Measurements from ENCODE around the gene DNALI1. TPM values are rescaled to one million over a fixed set of nuclear protein-coding genes. Genes with fewer than 3 reads are reported as not detected.
"Not testable (repeated sequence)": the region's sequence is repeated elsewhere in the genome, so short reads cannot be mapped to it uniquely, and the experiment has no call there.

Gene DNALI1
- total and polyA plus RNA-seq, 2 of the 4 experiments (the other 2 are of a cell fraction): 9.1 to 10.1 TPM

DNA sequence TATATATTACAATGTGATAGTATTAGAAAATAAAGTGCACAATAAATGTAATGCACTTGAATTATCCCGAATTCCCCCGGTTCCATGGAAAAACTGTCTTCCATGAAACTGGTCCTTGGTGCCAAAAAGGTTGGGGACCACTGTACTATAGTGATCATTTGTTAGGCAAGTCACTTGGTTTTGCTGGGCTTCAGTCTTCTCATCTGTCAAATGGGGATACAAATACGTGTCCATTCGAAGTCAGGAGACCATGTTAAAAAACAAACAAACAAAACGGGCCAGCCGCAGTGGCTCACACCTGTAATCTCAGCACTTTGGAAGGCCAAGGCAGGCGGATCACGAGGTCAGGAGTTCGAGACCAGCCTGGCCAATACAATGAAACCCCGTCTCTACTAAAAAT lies 17.6 kb upstream of the DNALI1 start:
- in situ Hi-C loops (cut with MboI; ENCODE audit: low sequenced_read_pairs); H2AK5ac ChIP-seq (ENCODE audit: low read depth, low read length); H4K91ac ChIP-seq (ENCODE audit: insufficient read depth, low read depth, low read length); H3K9ac ChIP-seq (ENCODE audit: low read depth, low read length); H3K14ac ChIP-seq (replicated peaks; ENCODE audit: low read depth, low read length); dilution Hi-C loops (cut with HindIII; ENCODE audit: low sequenced_read_pairs, unreplicated experiment); H2BK5ac ChIP-seq (ENCODE audit: low read depth, low read length, poor library complexity, severe bottlenecking); H3K27ac ChIP-seq (ENCODE audit: insufficient read depth, low read length); H2AK9ac ChIP-seq (replicated peaks; ENCODE audit: low read depth, low read length, poor library complexity); H2BK20ac ChIP-seq (ENCODE audit: low read depth, low read length); H4K5ac ChIP-seq (ENCODE audit: low read depth, low read length); DNase-seq; H3K23ac ChIP-seq (ENCODE audit: low read depth, low read length); ATAC-seq (ENCODE audit: low read depth); H3K4me1 ChIP-seq (ENCODE audit: control insufficient read depth, insufficient read depth, low read length); H3K9me1 ChIP-seq (ENCODE audit: insufficient read depth, low read length); CTCF ChIA-PET; intact Hi-C loops (cut with micrococcal nuclease); H3K27me3 ChIP-seq (ENCODE audit: control insufficient read depth, insufficient read depth, low read length); H4K8ac ChIP-seq (ENCODE audit: low read depth in 2 of 2, low read length in 2 of 2); H3K18ac ChIP-seq (ENCODE audit: low read depth, low read length); H2BK120ac ChIP-seq (ENCODE audit: low read depth, low read length); H3K56ac ChIP-seq (ENCODE audit: extremely low read depth, insufficient read depth, low read length); H3K4ac ChIP-seq (ENCODE audit: low read depth, low read length); H2BK15ac ChIP-seq (ENCODE audit: low read depth, low read length); H3K4me3 ChIP-seq (ENCODE audit: insufficient read depth, low read depth, low read length); H3K9me3 ChIP-seq (ENCODE audit: control insufficient read depth, insufficient read depth, low read length); H3K4me2 ChIP-seq (ENCODE audit: low read depth, low read length); H2AFZ ChIP-seq (replicated peaks; ENCODE audit: low read length, poor library complexity); BruUV-seq (replicated peaks); POLR2A ChIA-PET (ENCODE audit: unreplicated experiment): not testable (repeated sequence)
- Histone ChIP-seq H4K20me1 (ENCODE audit: insufficient read depth, low read length) (peaks cover 14% of the 10 kb centered on the region), H3K79me1 (ENCODE audit: low read depth in 1 of 2, low read length in 2 of 2) (peaks cover 20 to 44% of the 10 kb centered on the region in 2 experiments), H3K36me3 (ENCODE audit: control insufficient read depth, insufficient read depth, low read length) (peaks cover 25% of the 10 kb centered on the region)
- 100% methylated on average over 5 of the region's 10 CpGs; no CpG with 5 or more reads in 1 of the 2 experiments for WGBS, 2 experiments (ENCODE audit: extremely low coverage in 2 of 2, insufficient read length in 1 of 2)

Data from IMR-90 (cell line).